Skin of body (tissue), 2 donors: ENCODE data around the gene CRLF1. TPM values are rescaled to one million over a fixed set of nuclear protein-coding genes. Genes with fewer than 3 reads are reported as not detected.
"Not testable (repeated sequence)": the region's sequence is repeated elsewhere in the genome, so short reads cannot be mapped to it uniquely, and the experiment has no call there.

Experiments
- DNase-seq: peaks from one replicate; lab custom pipeline; 2025; lab: John Stamatoyannopoulos, UW
- total RNA-seq: library from RNA; depleted of rRNA; stranded (reverse); fragments of >200 nt; gene quantifications from one replicate; pipeline ENCODE4 v1.2.3, GENCODE V29; 2014

CRLF1 gene
- total RNA-seq, 1 donor from 2014 or later, result 9.3 TPM

DNA sequence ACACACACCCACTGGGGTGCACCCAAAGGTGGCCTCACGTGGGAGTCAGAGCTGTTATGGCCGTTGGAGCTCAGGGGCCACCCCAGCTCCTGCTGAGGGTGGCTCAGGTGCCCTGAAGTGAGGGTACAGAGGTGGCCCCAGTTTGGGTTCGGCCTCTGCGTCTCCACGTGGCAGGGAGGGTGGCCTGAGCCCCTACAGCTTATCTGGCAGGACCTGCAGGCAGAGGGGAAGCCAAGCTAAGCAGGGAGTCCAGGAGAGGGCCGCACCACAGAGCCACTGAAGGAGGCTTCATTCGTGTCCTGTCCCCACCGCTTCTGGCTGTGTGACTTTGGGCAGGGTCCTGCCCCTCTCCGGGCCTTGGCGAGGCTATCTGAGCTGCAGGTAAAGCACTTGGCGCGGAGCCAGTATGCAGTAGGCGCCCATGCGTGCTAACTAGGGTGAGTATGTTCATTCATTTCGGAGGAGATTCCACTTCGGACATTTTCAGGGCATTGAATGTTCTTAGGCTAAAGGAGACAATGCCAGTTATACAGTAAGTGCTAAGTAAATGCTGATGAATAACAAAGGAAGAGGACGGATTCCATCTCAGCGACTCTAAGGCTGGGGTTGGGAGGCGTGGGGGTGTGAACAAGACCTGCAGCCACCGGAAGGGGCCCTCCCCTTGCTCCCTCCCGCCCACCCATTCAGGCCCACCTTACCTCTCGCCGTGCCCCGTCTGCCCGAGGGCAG lies 13.1 kb downstream of the CRLF1 start:
- no peak for DNase-seq

DNA sequence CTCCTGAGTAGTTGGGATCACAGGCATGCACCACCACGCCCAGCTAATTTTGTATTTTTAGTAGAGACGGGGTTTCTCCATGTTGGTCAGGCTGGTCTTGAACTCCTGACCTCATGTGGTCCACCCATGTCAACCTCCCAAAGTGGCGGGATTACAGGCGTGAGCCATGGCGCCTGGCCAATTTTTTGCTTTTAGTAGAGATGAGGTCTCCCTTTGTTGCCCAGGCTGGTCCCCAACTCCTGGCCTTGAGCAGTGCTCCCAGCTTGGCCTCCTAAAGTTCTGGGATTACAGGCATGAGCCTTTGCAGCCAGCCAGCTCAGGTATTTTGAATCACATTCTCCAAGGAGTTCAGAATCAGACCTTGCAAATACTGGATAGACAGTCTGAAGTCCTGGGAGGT lies 13.9 kb downstream of the CRLF1 start:
- not testable (repeated sequence) for DNase-seq

- peak; percentile 67 for DNase-seq
Measured at GRCh38 chr19:18591735-18592385, 14.7 kb downstream of the CRLF1 start.

DNA sequence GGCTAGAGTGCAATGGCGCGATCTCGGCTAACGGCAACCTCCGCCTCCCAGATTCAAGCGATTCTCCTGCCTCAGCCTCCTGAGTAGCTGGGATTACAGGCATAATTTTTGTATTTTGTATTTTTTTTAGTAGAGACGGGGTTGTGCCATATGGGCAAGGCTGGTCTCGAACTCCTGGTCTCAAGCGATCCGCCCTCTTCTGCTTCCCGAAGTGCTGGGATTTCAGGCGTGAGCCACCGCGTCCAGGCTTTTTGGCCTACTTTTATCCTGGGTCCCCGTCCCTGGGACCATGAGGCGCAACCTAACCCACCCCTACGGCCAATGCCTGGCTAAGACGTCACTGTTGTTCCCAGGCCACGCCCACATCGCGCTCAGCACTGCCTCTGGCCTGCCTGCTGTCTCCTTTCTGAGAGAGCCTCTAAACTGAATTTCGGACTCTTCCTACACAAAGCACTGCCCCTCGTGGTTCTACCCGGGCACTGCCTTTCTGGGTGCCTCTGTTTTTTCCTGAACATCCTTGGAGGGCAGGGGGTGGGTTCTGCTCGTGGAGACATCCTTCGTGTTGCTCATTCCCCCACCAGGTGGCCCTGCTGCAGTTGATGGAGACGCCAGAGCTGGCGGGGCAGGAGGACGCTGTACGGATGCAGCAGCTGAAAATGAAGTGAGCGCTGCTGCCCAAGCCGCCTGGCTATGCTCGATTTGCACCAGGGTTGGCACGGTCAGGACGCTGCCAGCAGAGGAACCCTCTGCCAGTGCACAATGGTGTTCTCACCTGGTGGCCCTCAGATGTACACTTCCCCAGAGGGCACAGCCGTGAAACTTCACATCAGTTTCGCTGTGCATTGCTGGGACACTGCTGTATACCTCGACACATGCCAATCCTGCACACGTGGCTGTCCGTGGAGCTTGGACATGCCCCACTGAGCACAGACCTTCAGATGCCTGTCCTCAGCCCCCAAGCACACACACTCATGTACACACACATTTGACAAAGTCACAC lies 16.0 kb downstream of the CRLF1 start:
- DNase-seq, result peak; percentile 41

DNA sequence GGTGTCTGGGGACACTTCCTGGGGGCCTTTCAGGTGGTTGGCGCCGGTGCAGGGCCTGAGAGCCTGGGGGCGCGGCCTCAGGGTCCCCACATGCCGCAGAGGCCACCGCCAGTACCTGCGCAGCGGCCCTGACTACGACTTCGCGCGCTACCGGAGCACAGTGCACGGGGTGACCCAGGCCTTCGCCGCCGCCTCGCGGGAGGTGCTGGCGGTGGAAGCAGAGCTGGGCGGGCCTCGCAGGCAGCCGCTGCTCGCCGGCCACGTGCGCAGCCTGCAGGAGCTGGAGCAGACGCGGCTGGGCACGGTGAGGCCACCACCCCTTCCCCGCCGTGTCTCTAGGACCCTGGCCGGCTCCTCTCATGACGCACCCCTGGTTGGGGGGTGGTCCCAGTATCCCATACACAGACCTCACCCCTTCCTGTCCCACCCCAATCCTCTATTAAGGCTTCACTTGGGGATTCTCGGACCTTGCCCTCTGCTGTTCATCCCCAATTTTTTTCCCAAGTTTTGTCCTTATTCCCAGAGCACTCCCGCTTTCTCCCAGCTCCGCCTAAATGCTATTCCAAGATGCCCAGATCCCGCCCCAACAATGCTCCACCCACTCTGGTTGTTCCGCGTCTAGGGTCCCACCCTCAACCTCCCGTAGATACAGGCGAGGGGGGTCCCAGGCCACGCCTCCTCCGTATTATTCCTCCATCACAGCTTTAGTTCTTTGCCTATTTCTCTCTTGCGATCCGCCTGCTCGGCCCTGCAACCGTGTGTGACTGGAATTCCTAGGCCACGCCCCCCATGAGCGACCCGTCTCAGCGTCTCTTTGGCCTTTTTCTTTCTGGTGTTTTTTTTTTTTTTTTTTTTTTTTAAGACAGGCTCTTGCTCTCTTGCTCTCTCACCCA lies 17.0 kb downstream of the CRLF1 start:
- DNase-seq, result peak; percentile 52

DNA sequence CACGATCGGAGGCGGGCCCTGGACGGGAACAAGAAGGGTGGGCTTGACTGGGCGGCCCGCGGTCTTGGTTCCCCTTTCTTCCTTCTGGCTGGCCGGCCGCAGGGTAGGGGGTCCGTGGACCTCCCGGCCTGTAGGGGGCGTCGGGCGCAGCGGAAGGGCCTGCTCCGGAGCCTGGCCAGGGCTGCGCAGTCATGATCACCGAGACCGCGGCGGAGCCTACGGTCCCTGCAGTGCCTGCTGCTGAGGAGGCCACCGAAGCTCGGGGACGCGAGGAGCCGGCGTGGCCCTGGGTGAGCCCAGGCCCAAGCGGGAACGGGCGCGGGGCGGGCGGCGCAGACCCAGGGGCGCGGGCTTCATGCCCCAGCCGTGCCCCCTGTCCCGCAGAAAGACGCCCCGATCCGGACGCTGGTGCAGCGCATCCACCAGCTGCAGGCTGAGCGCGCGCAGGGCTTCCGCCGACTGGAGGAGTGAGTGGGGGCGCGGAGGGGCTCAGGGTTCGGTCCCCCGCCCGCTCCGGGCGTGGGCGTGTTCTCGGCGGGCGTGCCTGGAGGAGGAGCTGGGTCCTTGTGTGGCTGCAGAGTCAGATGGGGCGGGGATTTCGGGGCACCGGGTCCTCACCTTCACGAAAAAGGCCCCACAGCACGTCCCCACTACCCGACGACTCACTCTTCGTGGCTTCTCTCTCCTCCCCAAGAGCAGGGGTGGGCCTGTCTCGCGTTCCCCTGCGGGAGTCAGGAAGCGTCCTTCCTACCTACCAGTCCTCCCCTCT lies 17.8 kb downstream of the CRLF1 start, which contains the start of gene REX1BD:
Gene REX1BD, plus strand, starts transcription at position 188 of the 769 bp plus-strand sequence. Its CDS starts 4 bp downstream, at position 192.
- peak; percentile 81 for DNase-seq

GRCh38 chr19:18587962-18588610 lies 18.5 kb downstream of the CRLF1 start:
- no peak for DNase-seq

DNA sequence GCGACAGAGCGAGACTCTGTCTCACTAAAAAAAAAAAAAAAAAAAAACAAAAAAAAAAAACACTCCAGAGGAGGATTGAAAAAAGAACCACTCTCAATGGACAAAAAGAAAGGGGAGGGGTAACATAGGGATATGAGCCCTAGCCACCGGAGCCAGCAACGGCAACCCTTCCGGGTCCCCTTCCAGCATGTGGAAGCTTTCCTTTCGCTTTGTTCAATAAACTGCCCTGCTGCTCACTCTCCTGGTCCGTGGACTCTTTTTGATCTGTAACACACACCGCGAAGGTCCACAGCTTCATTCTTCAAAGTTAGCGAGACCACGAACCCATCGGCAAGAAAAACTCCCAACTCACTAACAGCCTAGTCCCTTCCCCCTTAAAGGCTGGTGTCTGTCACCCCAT lies 19.0 kb downstream of the CRLF1 start:
- DNase-seq, result no peak

DNA sequence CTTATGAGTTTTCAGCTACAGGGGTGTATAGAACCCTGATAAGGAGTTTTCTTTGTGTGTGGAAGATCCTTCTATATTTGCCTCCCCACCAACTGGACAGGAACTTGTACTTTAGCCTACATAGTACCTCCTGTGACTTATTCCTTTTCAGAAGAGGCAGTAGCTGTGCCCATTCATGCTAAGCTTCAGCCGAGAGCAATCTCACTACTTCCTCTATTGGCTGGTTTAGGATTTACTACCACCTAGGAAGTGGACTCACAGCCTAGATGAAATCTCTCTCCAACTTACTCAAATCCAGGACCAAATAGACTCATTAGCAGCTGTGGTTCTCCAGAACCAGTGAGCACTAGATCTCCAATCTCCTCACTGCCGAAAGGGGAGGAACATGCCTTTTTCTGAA lies 20.3 kb downstream of the CRLF1 start:
- DNase-seq, result no peak

GRCh38 chr19:18580311-18580710 lies 26.3 kb downstream of the CRLF1 start:
- no peak for DNase-seq

- no peak for DNase-seq
Measured at GRCh38 chr19:18577365-18577914, 29.2 kb downstream of the CRLF1 start.

DNA sequence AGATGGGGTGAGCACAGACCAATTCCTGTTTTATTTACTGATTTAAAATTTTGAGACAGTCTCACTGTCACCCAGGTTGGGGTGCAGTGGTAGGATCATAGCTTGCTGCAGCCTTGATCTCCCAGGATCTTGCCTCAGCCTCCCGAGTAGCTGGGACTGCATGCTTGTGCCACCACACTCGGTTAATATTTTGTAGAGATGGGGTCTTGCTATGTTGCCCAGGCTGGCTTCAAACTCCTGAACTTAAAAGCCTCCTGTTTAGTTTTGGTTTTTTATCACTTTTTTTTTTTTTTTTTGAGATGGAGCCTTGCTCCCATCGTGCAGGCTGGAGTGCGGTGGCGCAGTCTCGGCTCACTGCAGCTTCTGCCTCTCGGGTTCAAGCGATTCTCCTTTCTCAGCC lies 30.2 kb downstream of the CRLF1 start:
- no peak for DNase-seq

- no peak for DNase-seq
Measured at GRCh38 chr19:18574691-18575291, 31.8 kb downstream of the CRLF1 start.

DNA sequence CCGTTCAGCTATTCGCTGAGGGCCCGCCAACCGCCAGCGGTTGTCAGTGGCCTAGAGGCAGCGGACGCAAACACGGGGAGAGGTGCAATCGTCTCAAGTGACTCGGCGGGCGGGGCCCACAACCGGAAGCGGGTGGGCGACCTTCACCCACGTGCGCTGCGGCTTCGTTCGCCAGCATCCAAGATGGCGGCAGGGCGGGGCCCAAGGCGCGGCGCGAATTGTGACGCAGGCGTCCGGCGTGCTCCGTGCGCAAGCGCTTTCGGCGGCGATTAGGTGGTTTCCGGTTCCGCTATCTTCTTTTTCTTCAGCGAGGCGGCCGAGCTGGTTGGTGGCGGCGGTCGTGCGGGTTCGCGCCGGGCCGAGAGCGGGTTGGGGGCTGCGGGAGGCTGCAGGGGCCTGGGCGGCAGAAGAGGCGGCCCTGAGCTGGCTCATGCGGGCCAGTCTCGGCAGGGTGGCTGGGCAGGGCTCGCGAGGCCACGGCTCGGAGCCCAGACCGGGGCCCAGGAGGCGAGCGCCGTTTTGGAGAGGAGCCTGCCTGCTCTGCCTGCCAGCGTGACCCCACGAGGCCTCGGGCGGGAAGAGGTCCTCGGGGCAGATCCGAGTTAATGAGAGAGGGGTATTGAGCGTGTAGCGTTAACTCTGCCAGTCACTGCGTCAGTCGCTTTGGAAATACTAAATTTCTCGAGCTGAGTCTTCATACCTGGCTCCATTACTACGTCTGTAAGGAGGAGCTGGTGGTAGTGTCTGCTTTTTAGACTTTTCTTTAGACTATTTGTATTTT lies 34.8 kb downstream of the CRLF1 start, which contains the start of gene UBA52:
Gene UBA52, plus strand, starts transcription at position 294 of the 781 bp plus-strand sequence. CDS start 1,444 bp downstream, outside the sequence.
- peak; percentile 94 for DNase-seq

DNA sequence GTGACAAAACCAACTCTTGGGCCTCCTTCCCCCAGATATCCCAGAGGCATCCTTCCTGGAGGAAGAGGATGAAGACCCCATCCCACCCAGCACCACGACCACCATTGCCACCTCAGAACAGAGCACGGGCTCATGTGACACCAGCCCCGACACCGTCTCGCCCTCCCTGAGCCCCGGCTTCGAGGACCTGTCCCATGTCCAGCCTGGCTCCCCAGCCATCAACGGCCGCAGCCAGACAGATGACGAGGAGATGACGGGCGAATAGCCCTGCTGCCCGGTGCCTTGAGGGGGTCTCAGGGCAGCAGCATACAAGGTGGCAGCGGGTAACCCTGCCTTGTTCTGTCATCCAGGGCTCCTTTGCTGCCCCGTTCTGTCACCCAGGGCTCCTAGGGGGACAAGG lies 38.2 kb downstream of the CRLF1 start:
- no peak for DNase-seq

DNA sequence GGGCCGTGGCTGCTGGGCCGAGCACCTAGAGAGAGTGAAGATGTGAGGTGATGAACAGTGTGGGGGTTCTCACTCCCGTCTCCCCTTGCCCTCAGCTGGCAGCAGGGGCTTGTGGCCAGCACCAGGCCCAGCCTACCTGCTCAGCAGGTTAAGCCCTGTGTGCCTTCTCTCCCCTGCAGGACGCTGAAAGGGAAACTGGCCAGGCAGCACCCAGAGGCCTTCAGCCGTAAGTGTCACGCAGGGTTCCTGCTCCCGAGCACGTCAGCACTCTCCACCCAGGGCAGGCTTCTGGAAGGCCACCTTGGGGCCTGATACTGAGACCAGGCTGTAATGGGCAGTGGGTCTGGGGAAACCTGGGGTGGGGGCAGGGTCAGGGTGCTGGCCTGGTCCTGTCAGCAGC lies 39.6 kb downstream of the CRLF1 start:
- no peak for DNase-seq

DNA sequence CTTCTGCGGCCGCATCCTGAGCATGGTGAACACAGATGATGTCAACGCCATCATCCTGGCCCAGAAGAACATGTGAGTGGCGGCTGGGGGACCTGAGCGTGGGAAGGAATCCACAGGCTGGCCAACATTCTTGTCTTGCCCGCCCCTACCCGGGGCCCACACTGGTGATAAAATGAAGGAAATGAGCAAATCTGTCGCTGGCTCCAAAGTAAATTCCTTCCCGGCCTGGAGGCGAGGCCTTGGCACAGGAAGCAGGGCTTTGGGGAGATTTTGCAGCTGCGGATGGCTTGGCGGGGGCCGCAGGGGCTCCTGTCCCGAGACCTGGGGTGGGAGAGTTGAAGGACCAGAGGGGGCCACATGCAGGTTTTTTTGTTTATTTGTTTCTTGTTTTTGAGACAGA lies 44.5 kb downstream of the CRLF1 start:
- peak; percentile 16 for DNase-seq

DNA sequence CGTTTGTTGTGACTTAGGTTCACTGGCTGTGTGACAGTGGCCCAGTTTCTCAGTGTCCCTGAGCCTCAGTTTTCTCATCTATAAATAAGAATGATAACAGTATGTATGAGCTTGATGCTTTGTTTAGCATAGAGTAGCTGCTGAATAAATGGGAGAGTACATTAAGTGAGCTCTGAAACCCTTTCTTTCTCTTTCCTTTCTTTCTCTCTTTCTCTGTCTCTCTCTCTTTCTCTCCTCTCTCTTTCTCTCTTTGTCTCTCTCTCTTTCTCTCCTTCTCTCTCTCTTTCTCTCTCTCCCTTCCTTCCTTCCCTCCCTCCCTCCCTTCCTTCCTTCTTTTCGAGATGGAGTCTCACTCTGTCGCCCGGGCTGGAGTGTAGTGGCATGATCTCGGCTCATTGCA lies 46.9 kb downstream of the CRLF1 start:
- DNase-seq, result no peak
